NCI-H82 treated with DMSO at 0.1 percent for 48 hours (cell line): ENCODE data around the gene RUNX3.

Experiments used
- DNase-seq: peaks from one replicate; lab custom pipeline; 2025; ENCODE audit not compliant: unreplicated experiment; lab: John Stamatoyannopoulos, UW

Gene RUNX3

GRCh38 chr1:24946861-24947658, 17.0 kb upstream of the RUNX3 start:
- DNase-seq, result no peak

DNA sequence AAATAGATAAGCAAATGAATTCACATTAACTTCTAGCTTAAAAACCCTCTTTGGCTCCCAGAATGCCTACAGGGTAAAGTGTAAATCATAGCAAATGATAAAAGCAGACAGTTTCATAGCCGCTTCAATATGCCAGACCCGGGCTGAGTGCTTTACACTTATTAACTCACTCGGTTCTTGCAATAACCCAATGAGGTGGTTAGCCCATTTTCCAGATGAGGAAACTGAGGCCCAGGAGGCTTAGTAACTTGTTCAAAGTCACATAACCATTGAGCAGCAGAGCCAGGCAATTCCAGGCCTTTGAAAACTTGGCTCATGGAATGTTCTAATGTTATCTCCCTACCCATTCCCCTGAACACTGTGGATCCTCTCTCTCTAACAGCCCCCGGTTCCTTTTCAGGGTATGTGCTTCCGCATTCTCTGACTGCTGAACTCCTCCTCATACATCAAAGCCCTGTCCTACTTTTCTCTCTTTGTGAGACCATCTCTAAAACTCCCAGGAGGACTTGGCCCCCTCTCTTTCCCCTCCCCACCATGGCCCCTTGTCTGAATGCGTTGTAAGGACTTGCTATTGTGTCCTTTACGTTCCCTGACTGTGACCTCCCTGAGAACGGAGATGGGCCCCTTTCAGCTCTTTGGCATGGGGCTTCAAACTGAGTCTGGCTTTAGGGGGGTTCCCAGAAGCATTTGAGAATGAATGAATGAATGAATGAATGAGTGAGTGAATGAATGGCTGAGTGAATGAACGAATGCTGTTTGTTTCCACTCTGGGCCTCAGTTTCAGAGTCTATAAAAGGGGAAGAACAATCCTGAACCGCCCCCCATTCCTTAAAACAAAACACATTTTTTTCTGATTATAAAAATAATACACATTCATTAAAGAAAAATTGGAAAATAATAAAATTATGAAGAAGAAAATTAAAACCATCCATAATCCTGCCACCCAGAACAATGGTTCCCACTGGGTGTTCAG, 15.6 kb upstream of the RUNX3 start:
- no peak for DNase-seq

DNA sequence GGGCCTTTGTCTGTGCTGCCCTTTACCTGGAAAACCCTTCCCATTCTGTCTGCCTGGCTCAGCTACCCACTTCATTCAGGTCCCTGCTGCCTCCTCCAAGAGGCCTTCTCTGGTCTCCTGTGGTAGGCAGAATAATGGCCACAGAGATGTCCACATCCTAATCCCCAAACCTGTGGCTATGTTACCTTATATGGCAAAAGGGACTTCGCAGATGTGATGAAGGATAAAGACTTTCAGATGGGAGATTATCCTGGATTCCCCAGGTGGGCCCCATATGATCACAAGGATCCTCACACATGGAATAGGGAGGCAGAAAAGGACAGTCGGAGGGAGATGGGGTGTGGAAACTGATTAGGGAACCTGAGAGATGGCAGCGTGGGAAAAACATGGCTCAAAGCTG, 14.2 kb upstream of the RUNX3 start:
- DNase-seq, result no peak

- DNase-seq, result no peak
These were observed 12.7 kb upstream of the RUNX3 start for GRCh38 chr1:24942789-24943188.

- DNase-seq, result no peak
These were observed 11.5 kb upstream of the RUNX3 start for GRCh38 chr1:24941564-24941963.

DNA sequence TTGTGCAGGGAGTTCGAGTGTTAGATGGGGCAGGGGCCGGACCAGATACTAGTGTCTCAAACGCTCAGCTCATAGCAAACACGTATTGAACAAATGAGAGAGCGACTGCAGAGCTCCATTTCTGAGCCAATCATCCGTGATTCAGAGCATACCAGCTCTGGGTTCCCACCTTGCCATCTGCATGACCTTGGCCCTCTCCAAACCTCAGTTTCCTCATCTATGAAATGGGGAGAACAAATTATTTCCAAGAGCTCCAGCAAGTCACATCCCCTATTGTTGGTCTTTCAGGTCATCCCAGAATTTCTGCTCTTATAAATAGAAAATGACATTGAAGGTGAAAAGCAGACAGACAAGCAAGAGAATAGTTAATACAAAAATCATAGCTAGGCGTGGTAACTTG, 10.2 kb upstream of the RUNX3 start:
- no peak for DNase-seq

GRCh38 chr1:24939675-24940193, 9.7 kb upstream of the RUNX3 start:
- no peak for DNase-seq

DNA sequence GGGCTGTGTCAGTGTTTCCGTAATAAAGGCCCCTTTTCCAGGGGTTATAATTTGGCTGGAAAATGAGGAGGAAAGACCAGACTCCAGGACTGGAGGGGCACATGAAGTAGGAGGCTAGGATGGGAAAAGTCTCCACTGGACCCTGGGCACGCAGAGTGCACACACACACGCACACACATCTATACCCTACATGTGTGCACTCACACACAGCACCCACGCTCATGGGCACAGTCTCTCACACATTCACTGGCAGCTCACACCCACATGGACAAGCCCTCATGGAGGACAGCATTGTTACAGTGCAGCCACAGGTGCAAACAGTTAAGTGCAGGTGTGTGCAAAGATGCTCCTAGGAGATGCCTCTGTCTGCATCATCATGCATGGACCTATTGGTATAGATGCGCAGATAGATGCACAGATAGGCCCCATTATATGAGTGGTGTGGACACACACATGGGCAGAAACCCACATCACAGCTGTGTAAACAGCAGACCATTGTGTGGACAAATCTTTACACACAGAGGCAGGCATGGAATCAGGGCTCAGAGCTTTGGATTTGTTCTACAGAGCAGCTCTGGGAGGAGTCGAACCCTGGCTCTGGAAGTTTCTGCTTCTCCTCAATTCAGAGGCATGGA, 9.1 kb upstream of the RUNX3 start:
- DNase-seq, result no peak

DNA sequence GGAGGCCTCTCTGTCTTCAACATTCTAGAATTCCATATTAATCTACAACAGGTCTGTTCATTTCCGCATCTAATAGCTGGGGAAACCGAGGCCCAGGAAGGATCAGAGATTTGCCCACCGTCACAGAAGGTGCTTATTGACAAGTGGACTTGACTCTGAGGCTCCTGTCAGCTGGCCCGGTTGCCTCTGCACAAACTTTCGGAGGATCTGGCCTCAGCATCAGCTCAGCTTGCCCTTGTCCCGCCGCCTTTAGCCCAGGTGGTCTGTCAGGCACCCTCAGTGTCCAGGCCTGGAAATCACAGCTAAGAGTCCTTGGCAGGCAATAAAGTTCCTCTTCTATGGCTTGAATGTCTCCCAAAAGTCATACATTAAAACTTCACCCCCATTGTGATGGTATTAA, 8.2 kb upstream of the RUNX3 start:
- DNase-seq, result no peak

GRCh38 chr1:24936684-24937083, 6.6 kb upstream of the RUNX3 start:
- DNase-seq, result no peak

DNA sequence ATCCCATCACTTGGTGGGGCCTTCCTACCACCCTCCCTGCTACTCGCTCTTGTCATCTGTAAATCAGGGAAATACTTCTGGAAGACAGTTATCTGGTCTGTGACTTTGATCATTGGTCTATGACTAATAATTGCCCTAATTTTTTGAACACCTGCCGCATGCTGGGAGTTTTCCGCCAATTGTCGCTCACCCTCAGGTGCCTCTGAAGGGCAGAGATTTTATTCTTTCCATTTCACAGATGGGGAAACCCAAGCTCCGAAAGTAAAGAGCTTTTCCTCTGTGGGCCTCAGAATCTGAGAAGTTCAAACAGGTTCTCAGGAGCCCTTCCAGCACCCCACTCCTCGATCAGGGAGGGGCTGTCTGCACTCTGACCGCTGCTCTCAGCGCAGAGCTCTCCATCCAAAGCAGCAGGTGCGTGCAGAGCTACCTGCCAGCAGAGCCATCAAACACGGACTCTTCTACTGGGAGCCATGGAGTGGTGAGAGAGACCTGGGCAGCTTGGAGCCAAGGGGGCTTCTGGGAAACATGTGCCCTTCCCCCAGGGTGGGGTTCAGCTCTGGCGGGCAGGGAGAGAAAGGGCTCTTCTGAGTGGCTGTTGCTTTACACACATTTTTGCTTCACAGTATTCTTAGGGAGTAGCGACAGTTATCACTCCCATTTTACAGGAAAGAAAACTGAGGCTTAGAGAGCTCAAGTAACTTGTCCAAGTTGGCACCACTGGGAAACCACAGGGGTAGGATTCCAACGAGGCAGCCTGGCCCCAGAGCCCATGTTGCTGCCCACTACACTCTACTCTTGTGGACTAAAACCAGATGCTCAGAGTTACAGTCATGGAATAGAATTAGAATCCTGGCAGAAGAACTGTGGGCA, 5.8 kb upstream of the RUNX3 start:
- DNase-seq, result no peak

- DNase-seq, result no peak
These were observed 5.1 kb upstream of the RUNX3 start for GRCh38 chr1:24935196-24935526.

- no peak for DNase-seq
These were observed 4.5 kb upstream of the RUNX3 start for GRCh38 chr1:24934310-24935195.

DNA sequence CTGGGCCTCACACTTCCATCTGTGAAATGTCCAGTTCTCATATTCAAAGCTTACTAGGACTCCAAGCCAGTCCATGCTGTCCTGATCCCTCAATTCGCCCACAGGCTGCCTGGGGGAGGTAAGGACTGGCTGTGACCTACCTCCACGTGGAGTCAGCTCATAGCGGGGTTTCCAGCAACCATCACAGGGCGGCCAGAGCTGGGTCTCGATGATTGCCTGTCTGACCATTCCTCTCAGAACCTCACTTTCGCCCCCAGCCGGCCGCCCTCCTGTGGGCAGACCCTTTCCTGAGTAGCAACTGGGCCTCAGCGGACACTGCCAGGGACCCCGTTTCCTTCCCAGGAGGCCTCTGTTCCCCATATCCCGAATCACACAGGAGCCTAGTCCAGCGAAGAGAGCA, 3.4 kb upstream of the RUNX3 start:
- no peak for DNase-seq

GRCh38 chr1:24932725-24933294, 2.7 kb upstream of the RUNX3 start:
- DNase-seq, result no peak

DNA sequence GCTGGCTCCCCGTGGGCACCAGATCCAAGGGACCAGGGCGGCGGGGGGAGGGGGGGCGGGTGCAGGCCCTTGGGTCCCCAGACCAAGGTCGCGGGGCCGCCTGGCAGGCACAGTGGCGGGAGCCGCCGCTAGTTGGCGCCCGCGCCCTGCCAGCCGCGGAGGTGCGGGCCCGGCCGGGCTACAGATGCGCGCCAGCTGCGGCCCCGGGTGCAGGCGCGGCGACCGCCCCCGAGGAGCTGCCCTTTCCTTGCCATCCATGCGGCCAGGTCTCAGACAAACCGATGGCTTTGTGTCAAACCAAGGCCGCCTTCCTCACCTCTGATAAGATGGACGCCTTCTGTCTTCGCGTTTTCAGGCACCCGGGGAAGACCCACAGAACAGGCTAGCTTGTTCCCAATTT, 2.2 kb upstream of the RUNX3 start:
- DNase-seq, result no peak

DNA sequence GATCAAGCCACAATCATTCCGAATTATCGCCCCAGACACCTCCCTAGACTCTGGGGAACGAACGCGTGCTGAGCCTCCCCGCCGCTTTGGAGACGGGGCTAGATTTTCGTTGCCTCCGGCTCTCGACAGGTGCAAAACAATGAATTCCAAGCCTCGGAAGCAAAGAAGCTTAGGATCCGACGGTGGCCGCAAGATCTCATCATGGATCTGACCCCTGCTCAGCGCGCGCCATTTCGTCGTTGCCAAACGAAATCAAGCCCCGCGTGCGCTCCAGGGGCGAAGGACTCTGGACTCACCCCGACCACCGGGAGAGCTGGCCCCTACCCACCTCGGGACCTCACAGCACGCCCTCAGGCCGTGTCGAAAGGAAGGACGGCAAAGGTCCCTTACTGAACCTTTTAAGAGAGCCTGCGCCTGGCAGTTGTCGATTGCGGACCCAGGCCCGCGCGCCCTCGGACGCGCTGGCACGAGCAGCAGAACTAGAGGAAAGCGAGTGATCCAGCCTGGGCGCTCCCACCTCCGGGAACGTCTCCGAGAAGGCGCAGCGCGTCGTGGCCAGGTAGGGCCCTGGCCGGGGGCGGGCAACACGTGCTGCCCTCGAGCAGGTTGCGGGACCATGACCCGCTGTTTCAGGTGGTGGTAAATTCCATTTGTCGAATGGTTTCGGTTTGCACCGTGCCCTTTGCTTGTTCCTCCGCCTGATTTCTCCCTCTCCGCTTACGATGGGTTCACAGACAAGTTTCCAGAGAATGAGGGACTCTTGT, 1.6 kb upstream of the RUNX3 start:
- DNase-seq, result no peak

DNA sequence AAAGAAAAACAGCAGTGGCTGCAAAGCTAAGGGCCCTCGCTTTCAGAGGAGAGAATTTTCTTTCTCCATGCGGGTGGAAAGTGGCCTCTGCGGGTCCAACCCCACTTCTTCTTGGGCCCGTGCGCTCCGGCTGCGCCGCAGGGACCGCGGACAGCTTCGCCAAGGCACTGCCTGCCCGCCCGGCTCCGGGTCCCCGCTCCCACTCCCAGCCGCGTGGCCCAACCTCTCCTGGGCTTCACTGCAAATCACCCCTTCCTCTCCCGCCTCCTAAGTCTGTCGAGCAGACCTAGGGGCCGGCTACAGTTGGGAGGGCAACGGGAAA, 1.0 kb upstream of the RUNX3 start:
- no peak for DNase-seq
